Measurements from ENCODE around the gene TUBA8.
"Not testable (repeated sequence)": the region's sequence is repeated elsewhere in the genome, so short reads cannot be mapped to it uniquely, and the experiment has no call there.

TUBA8 gene

GRCh38 chr22:18145676-18146388 is 35.2 kb downstream of the TUBA8 start:
- Mint-ChIP-seq H3K4me1 (ENCODE audit: low read depth) (peaks cover 25% of the 10 kb centered on the region), H3K27ac (no peak overlapping the region), H3K36me3 (ENCODE audit: low read depth) (no peaks in the 10 kb centered on the region), H3K9me3 (peaks cover 5% of the 10 kb centered on the region), H3K4me3 (no peak overlapping the region), H3K27me3 (peaks cover 8% of the 10 kb centered on the region)
- intact Hi-C loops (cut with micrococcal nuclease): no loop called here

DNA sequence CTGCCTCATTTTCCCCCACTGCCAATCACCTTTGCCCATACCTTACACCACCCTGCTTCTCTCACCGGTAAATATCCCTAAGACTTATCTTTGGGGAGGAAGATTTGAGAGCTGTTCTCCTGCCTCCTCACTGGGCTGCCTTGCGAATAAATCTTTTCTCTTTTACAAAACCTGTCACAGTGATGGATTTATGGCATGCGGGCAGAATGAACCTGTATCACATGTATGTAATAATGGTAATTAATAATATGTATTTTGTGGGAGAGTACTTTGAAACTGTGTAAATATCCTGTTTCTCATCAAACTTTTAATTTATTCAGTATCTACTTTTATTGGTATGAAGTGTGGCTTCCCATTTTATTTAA is 35.8 kb downstream of the TUBA8 start:
- Mint-ChIP-seq H3K4me1 (ENCODE audit: low read depth) (peaks cover 25% of the 10 kb centered on the region), H3K9me3 (no peaks in the 10 kb centered on the region), H3K27ac (no peak overlapping the region), H3K27me3 (peaks cover 8% of the 10 kb centered on the region), H3K4me3 (no peak overlapping the region), H3K36me3 (ENCODE audit: low read depth) (no peaks in the 10 kb centered on the region)
- intact Hi-C loops (cut with micrococcal nuclease): no loop called here

GRCh38 chr22:18147791-18148190 is 37.2 kb downstream of the TUBA8 start:
- intact Hi-C loops (cut with micrococcal nuclease): no loop called here
- H3K4me3 Mint-ChIP-seq: no peak overlapping the region
- no peaks in the 10 kb centered on the region for H3K36me3 Mint-ChIP-seq (ENCODE audit: low read depth)
- H3K27me3 Mint-ChIP-seq: peaks cover 8% of the 10 kb centered on the region
- no peak overlapping the region for H3K27ac Mint-ChIP-seq
- no peaks in the 10 kb centered on the region for H3K9me3 Mint-ChIP-seq
- H3K4me1 Mint-ChIP-seq (ENCODE audit: low read depth): peaks cover 25% of the 10 kb centered on the region

GRCh38 chr22:18148293-18148965 is 37.8 kb downstream of the TUBA8 start:
- Mint-ChIP-seq H3K4me3 (no peak overlapping the region), H3K27me3 (peaks cover 8% of the 10 kb centered on the region), H3K9me3 (no peaks in the 10 kb centered on the region), H3K27ac (no peak overlapping the region), H3K4me1 (ENCODE audit: low read depth) (peaks cover 25% of the 10 kb centered on the region), H3K36me3 (ENCODE audit: low read depth) (no peaks in the 10 kb centered on the region)
- intact Hi-C loops (cut with micrococcal nuclease): no loop called here

- H3K27ac Mint-ChIP-seq: no peak overlapping the region
- no peaks in the 10 kb centered on the region for H3K36me3 Mint-ChIP-seq (ENCODE audit: low read depth)
- H3K4me3 Mint-ChIP-seq: no peak overlapping the region
- no peaks in the 10 kb centered on the region for H3K9me3 Mint-ChIP-seq
- peaks cover 8% of the 10 kb centered on the region for H3K27me3 Mint-ChIP-seq
- H3K4me1 Mint-ChIP-seq (ENCODE audit: low read depth): peaks cover 19% of the 10 kb centered on the region
- intact Hi-C loops (cut with micrococcal nuclease): no loop called here
Observed at GRCh38 chr22:18152519-18152918, 41.9 kb downstream of the TUBA8 start.

DNA sequence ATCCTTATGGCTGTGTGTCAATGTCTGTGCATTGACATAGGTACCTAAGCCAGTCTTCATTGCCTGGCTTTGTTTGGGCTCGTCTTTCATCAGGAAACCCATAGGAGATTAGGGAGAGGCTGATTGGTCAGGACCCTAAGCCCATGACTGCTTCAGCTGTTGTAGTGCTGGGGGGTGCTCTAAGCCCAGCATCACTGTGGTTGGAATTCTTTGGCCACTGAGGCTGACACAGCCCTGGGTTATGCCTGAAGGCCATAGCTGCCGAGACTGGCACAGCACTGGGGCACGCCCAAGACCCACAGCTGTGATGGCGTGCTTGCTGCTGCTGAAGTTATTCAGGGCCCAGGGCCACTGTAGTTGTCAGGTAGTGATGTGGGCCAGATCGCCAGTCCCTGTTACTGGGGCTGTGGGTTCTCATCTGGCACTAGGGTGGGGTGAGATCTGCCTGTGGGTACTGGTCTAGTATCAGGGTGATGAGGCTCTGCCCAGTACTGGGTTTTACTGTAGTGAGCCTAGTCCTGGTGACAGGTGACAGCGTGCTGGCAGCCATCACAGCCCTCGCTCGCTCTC is 44.3 kb downstream of the TUBA8 start:
- H3K27me3 Mint-ChIP-seq: peaks cover 4% of the 10 kb centered on the region
- intact Hi-C loops (cut with micrococcal nuclease): no loop called here
- no peaks in the 10 kb centered on the region for H3K36me3 Mint-ChIP-seq (ENCODE audit: low read depth)
- H3K4me1 Mint-ChIP-seq (ENCODE audit: low read depth): peaks cover 6% of the 10 kb centered on the region
- no peak overlapping the region for H3K4me3 Mint-ChIP-seq
- H3K9me3 Mint-ChIP-seq: no peaks in the 10 kb centered on the region
- H3K27ac Mint-ChIP-seq: no peak overlapping the region

DNA sequence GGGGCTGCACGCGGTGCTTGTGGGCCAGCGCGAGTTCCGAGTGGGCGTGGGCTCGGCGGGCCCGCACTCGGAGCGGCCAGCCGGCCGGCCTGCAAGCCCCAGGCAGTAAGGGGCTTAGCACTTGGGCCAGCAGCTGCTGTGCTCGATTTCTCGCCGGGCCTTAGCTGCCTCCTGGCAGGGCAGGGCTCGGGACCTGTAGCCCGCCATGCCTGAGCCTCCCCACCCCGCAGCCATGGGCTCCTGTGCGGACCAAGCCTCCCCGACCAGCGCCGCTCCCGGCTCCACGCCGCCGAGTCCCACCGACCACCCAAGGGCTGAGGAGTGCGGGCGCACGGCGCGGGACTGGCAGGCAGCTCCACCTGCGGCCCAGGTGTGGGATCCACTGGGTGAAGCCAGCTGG is 44.9 kb downstream of the TUBA8 start:
- H3K27me3 Mint-ChIP-seq; H3K4me1 Mint-ChIP-seq (ENCODE audit: low read depth); H3K9me3 Mint-ChIP-seq; H3K4me3 Mint-ChIP-seq; intact Hi-C loops (cut with micrococcal nuclease); H3K27ac Mint-ChIP-seq; H3K36me3 Mint-ChIP-seq (ENCODE audit: low read depth): not testable (repeated sequence)

DNA sequence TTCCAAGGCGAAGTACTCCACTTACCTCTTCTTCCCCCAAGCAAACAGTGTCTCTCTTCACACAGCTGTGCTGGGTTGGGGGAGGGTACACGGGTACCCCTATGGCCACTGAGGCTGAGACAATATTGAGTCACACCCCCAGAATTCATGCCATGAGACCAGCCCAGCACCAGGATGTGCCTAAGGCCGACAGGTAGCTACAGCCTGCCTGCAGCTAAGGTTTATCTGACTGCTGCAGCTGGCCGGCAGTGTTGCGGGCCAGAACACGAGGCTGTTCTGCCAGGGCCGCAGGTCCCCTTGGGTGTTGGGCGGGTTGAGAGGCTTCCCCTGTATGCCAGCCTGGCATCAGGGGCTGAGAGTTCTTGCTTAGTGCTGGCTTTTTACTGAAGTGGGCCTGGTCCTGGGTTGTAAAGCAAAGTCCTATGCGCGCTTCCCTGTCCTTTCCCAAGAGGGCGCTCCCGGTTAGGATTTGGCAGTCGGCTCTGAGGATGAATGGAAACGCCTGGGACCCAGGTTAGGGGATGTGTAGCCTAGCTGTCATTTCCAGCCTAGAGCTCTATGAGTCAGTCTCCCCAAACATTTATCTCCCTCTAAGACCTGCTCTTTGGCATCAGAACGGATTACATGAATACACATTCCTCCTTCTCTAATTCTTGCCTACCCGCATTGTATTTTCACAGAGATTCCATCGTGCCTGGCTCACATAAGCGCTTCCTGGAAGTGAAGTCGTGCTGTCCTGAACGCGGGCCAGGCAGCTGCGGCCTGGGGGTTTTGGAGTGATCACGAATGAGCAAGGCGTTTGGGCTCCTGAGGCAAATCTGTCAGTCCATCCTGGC is 46.5 kb downstream of the TUBA8 start:
- no peaks in the 10 kb centered on the region for H3K27me3 Mint-ChIP-seq
- no peaks in the 10 kb centered on the region for H3K36me3 Mint-ChIP-seq (ENCODE audit: low read depth)
- H3K4me3 Mint-ChIP-seq: no peak overlapping the region
- no peaks in the 10 kb centered on the region for H3K4me1 Mint-ChIP-seq (ENCODE audit: low read depth)
- H3K9me3 Mint-ChIP-seq: no peaks in the 10 kb centered on the region
- no peak overlapping the region for H3K27ac Mint-ChIP-seq
- intact Hi-C loops (cut with micrococcal nuclease): no loop called here

DNA sequence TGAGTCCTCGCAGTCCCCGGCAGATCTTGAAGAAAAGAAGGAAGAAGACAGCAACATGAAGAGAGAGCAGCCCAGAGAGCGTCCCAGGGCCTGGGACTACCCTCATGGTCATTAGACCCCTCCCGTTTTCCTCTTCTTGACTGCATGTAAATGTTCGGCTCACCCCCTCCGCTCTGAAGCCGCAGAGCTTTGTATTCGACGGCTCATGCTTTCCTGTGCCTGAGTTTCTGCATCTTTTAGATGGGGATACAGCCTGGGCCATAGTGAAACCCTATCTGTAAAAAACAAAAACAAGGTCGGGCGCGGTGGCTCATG is 47.1 kb downstream of the TUBA8 start:
- H3K4me1 Mint-ChIP-seq (ENCODE audit: low read depth): no peaks in the 10 kb centered on the region
- intact Hi-C loops (cut with micrococcal nuclease): no loop called here

GRCh38 chr22:18160641-18161040 is 50.0 kb downstream of the TUBA8 start:
- H3K9me3 Mint-ChIP-seq; H3K36me3 Mint-ChIP-seq (ENCODE audit: low read depth); intact Hi-C loops (cut with micrococcal nuclease); H3K27me3 Mint-ChIP-seq; H3K4me1 Mint-ChIP-seq (ENCODE audit: low read depth); H3K27ac Mint-ChIP-seq; H3K4me3 Mint-ChIP-seq: not testable (repeated sequence)

More for the DNA sequence above, 47.1 kb downstream of the TUBA8 start:
- no peaks in the 10 kb centered on the region for H3K36me3 Mint-ChIP-seq (ENCODE audit: low read depth)
- H3K9me3 Mint-ChIP-seq: no peaks in the 10 kb centered on the region
- H3K4me3 Mint-ChIP-seq: no peak overlapping the region
- no peak overlapping the region for H3K27ac Mint-ChIP-seq
- no peaks in the 10 kb centered on the region for H3K27me3 Mint-ChIP-seq

- H3K4me1 Mint-ChIP-seq (ENCODE audit: low read depth); intact Hi-C loops (cut with micrococcal nuclease); H3K27me3 Mint-ChIP-seq; H3K36me3 Mint-ChIP-seq (ENCODE audit: low read depth); H3K27ac Mint-ChIP-seq; H3K4me3 Mint-ChIP-seq; H3K9me3 Mint-ChIP-seq: not testable (repeated sequence)
Observed at GRCh38 chr22:18163843-18164242, 53.2 kb downstream of the TUBA8 start.

DNA sequence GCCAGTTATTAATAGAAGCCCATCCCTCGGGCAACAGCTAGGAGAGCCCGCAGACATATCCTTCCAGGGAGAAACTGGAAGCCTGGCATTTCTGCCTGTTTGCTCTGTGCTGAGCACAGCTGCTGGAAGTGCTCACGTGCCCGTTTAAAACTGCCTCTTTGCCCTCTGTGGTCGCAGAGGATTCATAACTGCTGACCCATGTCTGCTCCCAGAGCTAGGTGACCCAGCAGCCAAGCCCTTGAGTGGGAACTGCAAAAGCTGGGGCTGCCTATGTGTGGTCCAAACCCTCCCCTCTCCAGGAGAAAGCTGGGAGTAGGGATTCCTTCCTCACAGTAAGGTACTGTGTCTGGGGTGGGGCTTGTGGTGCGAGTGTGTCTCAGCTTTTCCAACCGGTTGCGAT is 54.0 kb downstream of the TUBA8 start:
- H3K4me1 Mint-ChIP-seq (ENCODE audit: low read depth); intact Hi-C loops (cut with micrococcal nuclease); H3K4me3 Mint-ChIP-seq; H3K36me3 Mint-ChIP-seq (ENCODE audit: low read depth); H3K27me3 Mint-ChIP-seq; H3K27ac Mint-ChIP-seq; H3K9me3 Mint-ChIP-seq: not testable (repeated sequence)

GRCh38 chr22:18165356-18165755 is 54.7 kb downstream of the TUBA8 start:
- H3K9me3 Mint-ChIP-seq; intact Hi-C loops (cut with micrococcal nuclease); H3K4me1 Mint-ChIP-seq (ENCODE audit: low read depth); H3K27ac Mint-ChIP-seq; H3K27me3 Mint-ChIP-seq; H3K36me3 Mint-ChIP-seq (ENCODE audit: low read depth); H3K4me3 Mint-ChIP-seq: not testable (repeated sequence)

DNA sequence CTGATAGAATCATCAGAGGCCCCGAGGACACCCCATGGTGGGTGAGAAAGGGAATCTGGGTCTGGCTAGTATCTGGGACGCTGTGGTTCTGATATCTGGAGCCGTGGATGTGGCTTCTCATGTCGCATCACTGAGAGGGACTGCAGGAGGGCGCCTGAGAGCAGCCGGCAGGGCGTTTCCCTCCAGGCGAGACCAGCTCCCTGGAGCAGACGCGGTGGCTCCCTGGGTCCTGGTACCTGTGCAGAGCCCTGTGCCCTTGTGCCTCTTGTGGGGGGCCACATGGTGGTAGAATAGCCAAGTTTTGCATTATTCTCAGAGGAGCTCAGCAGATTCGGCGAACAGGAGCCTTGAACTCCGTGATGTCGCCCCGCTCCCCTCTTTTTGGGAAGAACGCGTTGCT is 59.7 kb downstream of the TUBA8 start:
- H3K9me3 Mint-ChIP-seq; intact Hi-C loops (cut with micrococcal nuclease); H3K27me3 Mint-ChIP-seq; H3K27ac Mint-ChIP-seq; H3K36me3 Mint-ChIP-seq (ENCODE audit: low read depth); H3K4me3 Mint-ChIP-seq: not testable (repeated sequence)
- peaks cover 13% of the 10 kb centered on the region for H3K4me1 Mint-ChIP-seq (ENCODE audit: low read depth)

Data from dendritic cell treated with granulocyte-macrophage colony-stimulating factor and Interleukin-4, amounts not matched to agents 40 ng/mL and 50 ng/mL, for 4 days (primary cell).